ENCODE results near the gene CLIP2. TPM values are rescaled to one million over a fixed set of nuclear protein-coding genes. Genes with fewer than 3 reads are reported as not detected.

CLIP2 gene
- polyA plus RNA-seq, 1 donor from 2014 or later: 25.7 TPM

- H3K27me3 ChIP-seq (ENCODE audit: insufficient read depth, low read depth, low read length): no peaks in the 10 kb centered on the region
Measured at GRCh38 chr7:74304550-74304949, 15.3 kb downstream of the CLIP2 start.

GRCh38 chr7:74306004-74306729, 17.0 kb downstream of the CLIP2 start:
- Histone ChIP-seq H3K79me2 (replicated peaks; ENCODE audit: insufficient read depth, low read length) (peaks cover 16% of the 10 kb centered on the region), H2AFZ (ENCODE audit: low read depth, low read length) (no peak overlapping the region), H3K4me2 (ENCODE audit: low read length) (no peak overlapping the region), H3K27ac (ENCODE audit: low read length) (no peak overlapping the region), H3F3A (ENCODE audit: insufficient read depth, low read length, poor library complexity, severe bottlenecking) (no peaks in the 10 kb centered on the region), H3K27me3 (ENCODE audit: insufficient read depth, low read depth, low read length) (no peaks in the 10 kb centered on the region), H3K9ac (ENCODE audit: low read length) (no peak overlapping the region), H3K36me3 (ENCODE audit: insufficient read depth, low read length) (no peaks in the 10 kb centered on the region), H3K9me2 (ENCODE audit: insufficient read depth, low read length) (no peaks in the 10 kb centered on the region), H3K9me3 (ENCODE audit: low read length) (no peaks in the 10 kb centered on the region), H4K20me1 (ENCODE audit: insufficient read depth) (peaks cover 11% of the 10 kb centered on the region), H3K4me3 (ENCODE audit: low read length) (no peak overlapping the region)
- TF ChIP-seq POLR2AphosphoS5 (IDR thresholded peaks at IDR 0.05) (no peak), MXI1 (conservative IDR thresholded peaks at IDR 0.05; ENCODE audit: poor library complexity, severe bottlenecking) (no peak), TAF1 (IDR thresholded peaks at IDR 0.05; ENCODE audit: low read depth) (no peak), SMC3 (conservative IDR thresholded peaks at IDR 0.05; ENCODE audit: poor library complexity) (no peak), EP300 (conservative IDR thresholded peaks at IDR 0.05; ENCODE audit: poor library complexity, severe bottlenecking) (no peak), RAD21 (conservative IDR thresholded peaks at IDR 0.05) (no peak), CTCF (IDR thresholded peaks at IDR 0.05; ENCODE audit: poor library complexity, severe bottlenecking) (no peak)

More at GRCh38 chr7:74304550-74304949, 15.3 kb downstream of the CLIP2 start:
- no peaks in the 10 kb centered on the region for H3K36me3 ChIP-seq (ENCODE audit: insufficient read depth, low read length)
- no peaks in the 10 kb centered on the region for H3K9me3 ChIP-seq (ENCODE audit: low read length)
- no peaks in the 10 kb centered on the region for H3K9me2 ChIP-seq (ENCODE audit: insufficient read depth, low read length)
- H3K79me2 ChIP-seq (replicated peaks; ENCODE audit: insufficient read depth, low read length): peaks cover 21% of the 10 kb centered on the region
- H3K9ac ChIP-seq (ENCODE audit: low read length): no peak overlapping the region
- no peak overlapping the region for H2AFZ ChIP-seq (ENCODE audit: low read depth, low read length)
- H4K20me1 ChIP-seq (ENCODE audit: insufficient read depth): peaks cover 11% of the 10 kb centered on the region
- no peak overlapping the region for H3K27ac ChIP-seq (ENCODE audit: low read length)
- TF ChIP-seq REST (IDR thresholded peaks at IDR 0.05; ENCODE audit: borderline replicate concordance) (no peak), MXI1 (conservative IDR thresholded peaks at IDR 0.05; ENCODE audit: poor library complexity, severe bottlenecking) (no peak), CTCF (IDR thresholded peaks at IDR 0.05; ENCODE audit: poor library complexity, severe bottlenecking) (no peak), TAF1 (IDR thresholded peaks at IDR 0.05; ENCODE audit: low read depth) (no peak), RAD21 (conservative IDR thresholded peaks at IDR 0.05) (no peak)
- H3F3A ChIP-seq (ENCODE audit: insufficient read depth, low read length, poor library complexity, severe bottlenecking): no peaks in the 10 kb centered on the region
- no peak overlapping the region for H3K4me2 ChIP-seq (ENCODE audit: low read length)
- no peak overlapping the region for H3K4me3 ChIP-seq (ENCODE audit: low read length)

All from neural cell (in vitro differentiated cells).